NCI-H748 treated with DMSO at 0.1 percent for 48 hours (cell line): ENCODE measurements around the gene PDE11A.

ENCODE experiments used
- DNase-seq: peaks from one replicate; lab custom pipeline; 2025; lab: John Stamatoyannopoulos, UW

PDE11A gene

DNA sequence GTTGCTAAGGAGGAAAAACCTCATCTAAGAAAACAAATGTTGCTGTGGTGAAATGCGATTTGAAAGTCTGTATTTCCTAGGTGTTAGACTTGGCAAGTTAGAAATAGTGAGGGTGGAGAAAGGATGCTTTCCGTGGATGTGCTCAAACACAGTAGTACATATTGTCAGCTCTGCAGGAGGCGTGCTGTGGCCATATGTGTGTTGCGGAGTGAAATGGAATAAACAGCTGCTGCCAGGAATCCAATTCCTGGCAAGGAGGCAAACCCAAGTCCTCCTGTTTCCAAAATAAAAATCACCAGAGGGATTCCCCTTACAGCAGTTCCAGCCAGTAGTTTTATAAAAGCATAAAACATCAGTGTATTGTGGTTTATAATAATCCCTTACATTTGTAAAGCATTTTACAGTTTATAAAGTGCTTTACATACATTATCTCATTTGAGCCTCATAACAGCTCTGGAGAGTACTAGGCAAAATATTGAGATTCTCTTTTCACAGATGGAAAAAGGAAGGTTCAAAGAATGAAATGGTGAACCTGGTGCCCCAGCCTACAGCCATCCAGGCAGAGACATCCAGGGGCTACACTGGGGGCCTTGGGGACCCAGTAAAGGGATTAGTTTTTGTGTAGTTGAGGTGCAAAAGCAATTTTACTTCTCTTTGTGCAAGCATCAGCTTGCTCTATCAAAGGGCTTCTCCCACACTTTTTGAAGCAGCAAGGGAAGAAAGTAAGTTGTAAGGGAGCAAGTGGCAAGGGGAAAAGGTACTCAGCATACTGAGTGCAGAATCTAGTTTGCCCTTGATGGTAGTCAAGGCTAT, 474.0 kb downstream of the PDE11A start:
- DNase-seq: no peak

GRCh38 chr2:177597759-177598158, 474.8 kb downstream of the PDE11A start:
- no peak for DNase-seq

DNA sequence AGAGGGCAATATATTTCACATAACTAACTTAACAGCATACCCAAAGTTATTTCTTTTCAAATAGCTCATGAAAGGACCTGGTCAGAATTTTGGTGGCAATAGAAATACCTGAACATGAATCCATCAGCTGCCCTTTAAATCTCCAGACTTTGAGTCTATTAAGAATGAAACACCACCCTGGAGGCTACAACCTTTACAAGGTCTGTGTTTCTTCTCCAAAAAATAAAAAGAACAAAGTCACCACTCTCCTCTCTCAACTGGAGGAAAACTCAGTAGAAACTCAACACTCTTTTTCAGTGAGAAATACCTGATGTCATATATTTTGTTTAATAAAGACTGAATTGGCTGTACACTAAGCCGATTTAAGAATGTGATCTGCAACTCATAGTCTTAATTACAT, 475.7 kb downstream of the PDE11A start:
- DNase-seq: no peak

DNA sequence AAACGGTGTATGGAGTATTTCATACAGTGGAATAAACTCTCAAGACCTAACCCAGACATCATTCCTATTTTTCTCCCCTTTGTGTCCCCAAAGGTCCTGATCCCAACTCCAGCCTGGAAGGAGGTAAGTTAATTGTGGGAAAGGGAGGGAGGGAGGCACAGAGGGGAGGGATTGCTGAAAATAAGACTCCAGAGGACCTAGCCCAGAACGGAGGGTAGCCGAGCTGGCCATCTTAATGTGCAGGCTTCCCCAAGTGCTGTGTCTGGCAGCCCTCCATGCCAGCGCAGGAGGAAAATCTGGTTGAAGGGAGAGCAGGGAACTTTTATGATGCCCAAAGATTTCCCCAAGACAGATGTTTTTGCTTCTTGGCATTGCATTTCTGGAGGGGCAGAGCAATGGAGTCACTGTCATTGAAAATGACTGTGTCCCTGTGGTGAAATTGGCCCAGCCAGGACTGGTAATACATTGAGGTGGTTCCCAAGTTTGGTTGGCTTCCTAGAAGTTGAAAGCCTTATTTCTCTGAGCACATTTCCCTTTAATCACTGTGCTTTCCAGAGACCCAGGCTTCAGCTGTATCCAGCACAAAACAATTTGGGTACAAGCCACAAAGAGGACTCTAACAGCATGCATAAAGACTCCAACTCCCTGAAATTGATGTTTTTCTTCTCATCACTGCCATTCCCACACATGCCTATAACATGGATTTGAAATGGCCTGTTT, 477.3 kb downstream of the PDE11A start:
- no peak for DNase-seq

DNA sequence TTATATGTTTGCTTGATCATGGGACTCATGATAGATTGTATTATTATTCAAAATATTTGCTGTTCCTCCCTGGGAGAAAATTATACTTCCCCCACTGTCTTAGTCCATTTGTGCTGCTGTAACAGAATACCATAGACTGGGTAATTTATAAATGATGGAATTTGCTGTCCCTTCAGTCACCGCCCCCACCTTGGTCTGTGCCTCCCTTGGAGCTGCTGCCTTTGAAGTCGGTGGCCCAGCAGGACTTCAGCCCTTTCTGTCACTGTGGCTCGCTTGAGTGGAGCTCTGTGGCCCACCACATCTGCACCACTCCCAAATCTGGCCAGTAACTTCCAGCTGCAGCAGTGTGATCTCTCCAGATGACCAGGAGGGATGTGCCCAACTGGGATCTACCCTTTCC, 479.2 kb downstream of the PDE11A start:
- no peak for DNase-seq

- DNase-seq: no peak
Measured at GRCh38 chr2:177592945-177593344, 479.6 kb downstream of the PDE11A start.

DNA sequence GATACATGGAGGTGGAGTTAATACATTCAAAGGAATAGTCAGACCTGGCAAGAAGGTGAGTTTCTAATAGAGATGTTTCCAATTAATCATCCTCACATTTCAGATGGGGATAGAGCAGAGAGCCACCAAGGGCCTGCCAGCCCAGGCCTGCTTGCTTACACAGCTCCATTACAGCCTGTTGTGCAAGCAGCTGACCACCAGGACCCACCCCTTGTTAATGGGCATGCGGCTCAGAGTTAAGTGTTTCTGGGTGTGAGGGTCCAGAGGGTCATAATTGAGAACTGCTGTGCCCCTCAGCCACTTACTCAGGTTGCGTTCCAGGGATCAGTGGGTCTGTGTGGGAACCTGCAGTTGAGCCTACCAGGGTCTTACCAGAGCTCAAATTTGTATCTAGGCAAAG, 480.2 kb downstream of the PDE11A start:
- no peak for DNase-seq

DNA sequence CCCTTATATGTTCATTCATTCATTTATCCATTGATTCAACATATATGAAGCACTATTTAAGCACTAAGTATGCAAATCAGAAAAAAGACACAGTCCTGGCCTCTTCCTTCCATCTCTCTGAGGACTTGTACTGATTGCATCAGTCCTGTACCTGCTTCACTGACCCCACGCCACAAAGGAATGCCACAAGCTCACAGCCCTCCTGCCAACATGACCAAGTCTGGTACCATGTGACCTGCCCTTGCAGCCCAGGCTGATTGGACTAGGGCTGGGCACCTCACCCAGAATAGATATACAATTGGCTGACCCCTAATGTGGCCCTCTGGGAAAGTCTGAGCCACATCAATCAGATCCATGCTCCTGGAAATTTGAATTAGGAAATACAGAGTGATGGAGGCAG, 483.4 kb downstream of the PDE11A start:
- no peak for DNase-seq

DNA sequence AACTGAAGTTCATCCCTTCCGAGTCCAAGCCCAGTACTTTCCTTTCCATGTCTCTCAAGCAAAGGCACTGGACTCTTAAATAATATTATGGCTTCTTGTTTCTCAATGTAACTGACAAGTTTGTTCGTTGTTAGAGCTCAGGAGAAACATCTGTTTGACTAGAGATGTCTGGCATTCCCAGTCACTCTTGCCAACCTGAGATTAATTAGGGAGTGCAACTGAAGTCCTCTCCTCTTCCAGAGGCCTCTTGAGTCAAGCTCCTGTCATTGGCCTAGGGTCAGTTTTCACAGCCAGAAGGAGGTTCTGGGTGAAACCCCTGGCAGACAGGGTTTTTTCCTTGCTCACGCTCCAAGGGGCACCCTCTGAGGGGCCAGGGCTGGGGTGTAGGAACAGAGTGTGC, 483.9 kb downstream of the PDE11A start:
- DNase-seq: no peak

DNA sequence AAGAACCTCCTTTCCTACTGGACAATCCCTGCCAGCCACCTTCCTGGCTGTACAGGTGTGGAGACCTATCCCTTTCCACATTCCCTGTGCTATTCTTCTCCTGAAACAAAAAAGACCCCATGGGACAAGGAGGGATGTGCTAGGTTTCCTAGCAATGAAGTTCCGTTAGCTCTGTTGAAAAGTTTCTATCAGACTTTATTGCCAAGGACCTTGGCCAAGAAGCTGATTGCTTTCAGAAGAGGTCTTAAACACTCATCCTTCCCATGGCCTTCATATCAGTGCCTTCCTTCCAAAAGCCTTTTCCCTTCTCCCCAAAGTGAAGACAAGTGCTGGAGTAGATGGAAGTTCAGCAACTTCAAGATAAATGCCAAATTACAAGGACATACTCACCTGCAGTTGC, 485.2 kb downstream of the PDE11A start:
- DNase-seq: no peak

- no peak for DNase-seq
Measured at GRCh38 chr2:177586154-177586553, 486.4 kb downstream of the PDE11A start.

DNA sequence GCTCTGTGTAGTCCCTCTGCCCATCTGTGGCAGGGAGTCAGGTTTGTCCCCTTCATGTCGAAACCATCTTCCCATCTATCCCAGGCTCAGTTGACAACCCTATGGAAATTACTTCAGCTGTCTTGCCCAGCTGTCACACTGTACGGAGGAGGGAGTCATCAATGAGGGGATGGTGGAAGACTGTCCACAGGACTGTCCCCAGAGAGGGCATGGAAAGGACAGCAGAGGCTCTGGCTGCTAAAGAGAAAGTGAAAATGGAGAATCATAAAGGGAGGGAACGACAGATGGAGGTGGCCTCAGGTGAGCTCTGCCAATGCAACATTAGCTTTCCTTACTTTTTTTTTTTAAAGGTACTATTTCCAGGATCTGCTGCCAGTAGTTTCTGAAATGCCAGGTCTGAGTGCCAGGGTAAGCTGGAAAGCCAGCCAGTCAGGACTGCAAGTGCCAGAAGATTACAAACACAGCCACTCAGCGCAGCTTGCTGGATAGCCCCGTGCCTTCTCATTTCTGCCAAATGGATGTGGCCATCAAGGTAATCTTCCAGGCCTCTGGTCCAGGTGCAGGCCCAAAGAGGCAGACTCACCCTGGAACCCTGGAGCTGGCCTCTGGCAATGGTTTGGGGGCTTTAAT, 487.2 kb downstream of the PDE11A start:
- no peak for DNase-seq

- no peak for DNase-seq
Measured at GRCh38 chr2:177584030-177584692, 488.4 kb downstream of the PDE11A start.

DNA sequence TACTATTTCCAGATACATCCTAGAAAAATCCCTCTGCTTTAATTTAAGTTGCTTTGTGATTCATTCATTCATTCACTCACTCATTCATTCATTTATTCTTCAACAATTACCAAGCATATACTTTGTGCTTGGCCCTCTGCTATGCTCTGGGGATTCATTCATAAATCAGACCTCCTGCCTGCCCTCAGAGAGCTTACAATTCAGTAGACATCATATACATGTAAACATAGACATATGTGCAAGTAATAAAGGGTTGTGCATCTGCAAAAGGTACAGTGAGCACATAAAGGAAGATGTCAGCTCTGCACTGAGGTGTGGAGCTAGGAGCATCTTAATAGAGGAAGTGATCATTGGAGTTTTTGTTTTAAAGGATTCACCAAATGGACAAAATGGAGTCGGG, 490.6 kb downstream of the PDE11A start:
- no peak for DNase-seq

GRCh38 chr2:177579486-177580036, 493.0 kb downstream of the PDE11A start:
- DNase-seq: no peak

DNA sequence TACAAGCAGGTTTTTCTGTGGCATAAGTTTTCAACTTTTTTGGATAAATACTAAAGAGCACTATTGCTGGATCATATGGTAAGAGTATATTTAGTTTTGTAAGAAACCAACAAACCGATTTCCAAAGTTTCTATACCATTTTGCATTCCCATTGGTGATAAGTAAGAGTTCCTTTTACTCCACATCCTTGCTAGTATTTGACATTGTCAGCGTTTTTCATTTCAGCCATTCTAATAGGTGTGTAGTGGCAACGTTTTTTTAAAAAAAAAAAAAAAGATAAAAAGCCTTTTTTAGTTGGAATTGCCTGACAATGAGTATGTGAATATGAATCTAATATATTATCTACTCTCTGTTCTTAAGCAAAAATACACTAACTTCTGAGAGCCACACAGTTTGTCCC, 494.1 kb downstream of the PDE11A start:
- DNase-seq: no peak

- no peak for DNase-seq
Measured at GRCh38 chr2:177577075-177577474, 495.5 kb downstream of the PDE11A start.

DNA sequence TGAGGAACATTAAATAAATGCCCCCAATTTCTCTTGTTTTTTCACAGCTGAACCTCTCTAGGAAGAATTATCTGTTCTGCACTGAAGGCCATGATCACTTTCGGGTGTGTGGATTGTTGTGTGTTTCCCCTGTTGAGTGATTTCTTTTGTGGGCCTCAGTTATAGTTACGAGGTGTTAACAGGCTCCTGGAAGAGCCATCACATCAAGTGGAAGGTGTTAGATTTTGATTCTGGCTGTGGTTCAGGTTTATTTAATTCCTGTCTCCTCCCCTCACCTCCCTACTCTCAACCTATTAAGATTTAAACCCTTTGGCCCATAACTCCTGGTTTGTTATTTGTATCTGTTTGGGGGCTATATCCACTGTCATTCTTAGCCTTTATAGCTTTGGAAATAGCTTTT, 497.2 kb downstream of the PDE11A start:
- no peak for DNase-seq

GRCh38 chr2:177574356-177574755, 498.2 kb downstream of the PDE11A start:
- no peak for DNase-seq
